ENCODE results near the gene DPH6.
"Not testable (repeated sequence)": the region's sequence is repeated elsewhere in the genome, so short reads cannot be mapped to it uniquely, and the experiment has no call there.

The DPH6 gene

DNA sequence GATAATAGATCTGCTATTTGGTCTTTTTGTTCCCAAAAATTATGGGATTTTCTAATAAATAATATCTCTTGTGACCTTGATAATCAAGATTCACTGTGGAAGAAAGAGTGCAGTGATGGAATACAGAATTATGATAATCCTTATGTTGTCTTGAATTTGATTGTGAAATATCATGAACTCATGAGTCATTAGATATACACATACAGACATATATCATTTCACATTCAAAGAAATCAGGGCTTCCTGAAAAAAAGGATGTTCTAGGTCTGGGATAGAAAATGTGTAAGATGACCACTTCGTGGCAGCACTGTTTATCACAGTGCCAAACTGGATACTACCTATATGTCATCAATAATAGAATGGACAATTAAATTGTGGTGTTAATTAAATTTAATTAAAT is 97.7 kb downstream of the DPH6 start:
- CTCF ChIA-PET: no interaction called here
- H3K36me3 Mint-ChIP-seq: no peaks in the 10 kb centered on the region
- H3K4me1 Mint-ChIP-seq: no peaks in the 10 kb centered on the region
- H3K27ac Mint-ChIP-seq: no peak overlapping the region
- no peaks in the 10 kb centered on the region for H3K27me3 Mint-ChIP-seq
- no peaks in the 10 kb centered on the region for H3K9me3 Mint-ChIP-seq
- DNase-seq: no peak
- no peak overlapping the region for H3K4me3 Mint-ChIP-seq

DNA sequence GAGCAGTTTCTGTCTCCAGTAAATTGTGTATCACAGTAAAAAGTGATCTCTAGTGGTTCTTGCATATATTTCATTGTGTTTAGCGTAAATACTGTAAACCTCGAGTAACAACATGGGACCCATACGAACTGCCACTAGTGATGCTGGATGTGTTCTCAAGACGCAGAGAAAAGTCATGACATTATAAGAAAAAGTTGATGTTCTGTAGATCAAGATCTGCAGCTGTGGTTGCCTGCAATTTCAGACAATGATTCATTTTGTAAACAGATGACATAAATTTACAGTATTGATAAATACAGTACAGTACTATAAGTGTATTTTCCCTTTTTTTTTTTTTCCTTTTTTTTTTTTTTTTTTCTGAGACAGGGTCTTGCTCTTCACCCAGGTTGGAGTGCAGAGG is 100.1 kb downstream of the DPH6 start:
- no peaks in the 10 kb centered on the region for H3K36me3 Mint-ChIP-seq
- H3K4me1 Mint-ChIP-seq: no peaks in the 10 kb centered on the region
- no peak overlapping the region for H3K27ac Mint-ChIP-seq
- H3K4me3 Mint-ChIP-seq: no peak overlapping the region
- H3K27me3 Mint-ChIP-seq: no peaks in the 10 kb centered on the region
- H3K9me3 Mint-ChIP-seq: no peaks in the 10 kb centered on the region
- DNase-seq: no peak
- CTCF ChIA-PET: interaction anchor here (0.8 to 4.8 kb wide), 5 partner anchors 16 to 369 kb away, joined by 3 to 66 read pairs (median 3); no protein-coding TSS in a partner anchor

DNA sequence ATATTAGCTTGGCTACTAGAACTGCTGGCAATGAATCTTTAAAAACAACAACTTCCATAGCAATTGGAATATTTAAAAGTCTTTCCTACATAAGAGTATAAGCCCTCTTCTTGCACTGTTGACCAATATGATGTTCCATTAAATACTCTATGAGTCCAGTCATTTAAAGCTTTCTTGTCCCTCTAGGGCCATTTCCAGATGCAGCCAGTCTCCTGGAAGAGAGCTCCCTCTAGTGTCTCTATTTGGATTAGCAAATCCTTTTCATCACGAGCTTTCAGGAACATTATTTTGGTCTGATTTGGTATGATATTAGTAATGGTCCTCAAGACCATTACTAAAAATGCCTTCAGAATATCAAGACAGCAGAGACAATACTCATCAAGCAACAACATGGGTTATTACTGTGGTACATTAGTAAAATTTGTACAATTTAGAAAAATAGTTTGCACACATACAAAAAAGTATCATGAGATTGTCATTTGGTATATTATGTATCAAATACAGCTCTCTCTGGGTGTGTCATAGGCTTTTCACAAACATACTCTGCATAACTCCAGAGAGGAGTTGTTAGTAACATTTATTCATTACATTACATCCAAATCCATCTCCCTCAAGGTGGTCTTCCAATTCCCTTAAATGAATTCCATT is 101.3 kb downstream of the DPH6 start:
- no peak overlapping the region for H3K27ac Mint-ChIP-seq
- no peaks in the 10 kb centered on the region for H3K4me1 Mint-ChIP-seq
- CTCF ChIA-PET: interaction anchor here (0.6 to 4.8 kb wide), 22 partner anchors 10 to 377 kb away, joined by 3 to 66 read pairs (median 3); no protein-coding TSS in a partner anchor
- DNase-seq: no peak
- H3K4me3 Mint-ChIP-seq: no peak overlapping the region
- H3K9me3 Mint-ChIP-seq: no peaks in the 10 kb centered on the region
- no peaks in the 10 kb centered on the region for H3K27me3 Mint-ChIP-seq
- H3K36me3 Mint-ChIP-seq: no peaks in the 10 kb centered on the region

DNA sequence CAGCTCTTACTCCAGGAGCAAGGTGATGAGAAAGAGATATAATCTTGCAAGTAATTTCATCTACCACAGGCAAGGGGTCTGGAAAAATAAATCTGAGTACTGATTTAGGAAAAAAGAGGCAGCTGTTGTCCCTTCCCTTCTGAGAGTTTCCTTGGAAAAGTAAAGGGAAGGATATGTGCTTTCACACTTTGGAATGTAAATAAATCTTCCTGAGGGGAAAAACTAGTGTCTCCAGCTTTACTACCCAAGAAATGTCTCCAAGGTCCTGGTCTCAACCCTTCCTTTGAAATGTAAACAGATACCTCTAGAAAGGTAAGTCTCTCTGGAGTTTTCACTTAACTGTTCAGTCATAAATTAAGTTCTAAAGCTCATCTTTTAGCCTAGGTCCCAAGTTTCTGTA is 102.6 kb downstream of the DPH6 start:
- Mint-ChIP-seq H3K36me3 (no peaks in the 10 kb centered on the region), H3K27ac (no peak overlapping the region), H3K27me3 (no peaks in the 10 kb centered on the region), H3K4me3 (no peak overlapping the region), H3K4me1 (no peaks in the 10 kb centered on the region), H3K9me3 (no peaks in the 10 kb centered on the region)
- no peak for DNase-seq
- CTCF ChIA-PET: interaction anchor here (0.6 to 4.8 kb wide), 5 partner anchors 15 to 1113 kb away, joined by 3 to 66 read pairs (median 12); no protein-coding TSS in a partner anchor

DNA sequence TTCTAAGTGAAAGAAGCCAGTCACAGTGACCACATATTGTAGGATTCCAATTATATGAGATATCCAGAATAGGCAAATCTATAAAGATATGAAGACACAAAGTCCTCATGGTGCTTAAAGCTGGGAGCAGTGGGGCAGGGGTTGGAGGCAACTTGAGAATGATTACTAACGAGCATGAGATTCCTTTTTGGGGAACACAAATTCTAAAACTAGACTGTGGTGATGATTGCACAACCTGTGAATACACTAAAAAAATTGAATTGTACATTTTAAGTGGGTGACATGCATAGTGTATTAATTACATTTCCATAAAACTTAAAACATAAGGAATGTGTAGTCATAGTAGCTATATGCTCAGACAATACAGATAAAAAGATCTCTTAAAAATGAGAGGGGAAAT is 103.2 kb downstream of the DPH6 start:
- DNase-seq: no peak
- H3K4me3 Mint-ChIP-seq: no peak overlapping the region
- no peak overlapping the region for H3K27ac Mint-ChIP-seq
- H3K27me3 Mint-ChIP-seq: no peaks in the 10 kb centered on the region
- no peaks in the 10 kb centered on the region for H3K36me3 Mint-ChIP-seq
- no peaks in the 10 kb centered on the region for H3K9me3 Mint-ChIP-seq
- CTCF ChIA-PET: interaction anchor here (0.7 to 4.8 kb wide), 4 partner anchors 15 to 366 kb away, joined by 3 to 66 read pairs (median 26); no protein-coding TSS in a partner anchor
- no peaks in the 10 kb centered on the region for H3K4me1 Mint-ChIP-seq

DNA sequence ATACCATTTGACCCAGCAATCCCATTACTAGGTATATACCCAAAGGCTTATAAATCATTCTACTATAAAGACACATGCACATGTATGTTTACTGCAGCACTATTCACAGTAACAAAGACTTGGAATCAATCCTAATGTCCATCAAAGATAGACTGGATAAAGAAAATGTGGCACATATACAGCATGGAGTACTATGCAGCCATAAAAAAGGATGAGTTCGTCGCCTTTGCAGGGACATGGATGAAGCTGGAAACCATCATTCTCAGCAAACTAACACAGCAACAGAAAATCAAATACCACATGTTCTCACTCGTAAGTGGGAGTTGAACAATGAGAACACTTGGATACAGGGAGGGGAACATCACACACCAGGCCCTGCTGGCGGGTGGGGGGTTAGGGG is 104.7 kb downstream of the DPH6 start:
- not testable (repeated sequence) for H3K27ac Mint-ChIP-seq, H3K4me3 Mint-ChIP-seq, H3K36me3 Mint-ChIP-seq, H3K4me1 Mint-ChIP-seq, H3K27me3 Mint-ChIP-seq, H3K9me3 Mint-ChIP-seq, DNase-seq
- CTCF ChIA-PET: interaction anchor here (1.1 kb wide), 1 partner anchor 152 kb away, joined by 5 read pairs; no protein-coding TSS in a partner anchor

DNA sequence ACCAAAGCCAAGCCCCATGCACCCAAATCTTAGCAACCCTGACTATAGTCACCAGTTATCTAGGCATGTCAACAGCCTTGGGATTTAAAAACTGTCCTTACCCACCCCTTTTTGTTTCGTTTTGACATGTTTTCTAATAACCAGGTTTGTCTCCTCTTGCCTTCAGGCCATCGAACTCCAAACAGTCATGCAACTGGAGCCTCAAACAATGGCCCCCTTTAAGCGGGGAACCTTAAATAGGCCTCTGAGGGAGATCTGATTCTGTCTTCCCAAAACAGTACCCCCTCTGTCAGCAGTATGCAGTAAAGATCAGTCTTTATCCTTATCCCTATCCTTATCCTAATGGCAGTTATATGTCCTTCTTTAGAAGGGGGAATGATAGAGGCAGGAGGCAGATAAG is 105.7 kb downstream of the DPH6 start:
- H3K27me3 Mint-ChIP-seq: no peaks in the 10 kb centered on the region
- CTCF ChIA-PET: no interaction called here
- no peaks in the 10 kb centered on the region for H3K36me3 Mint-ChIP-seq
- no peak overlapping the region for H3K27ac Mint-ChIP-seq
- no peaks in the 10 kb centered on the region for H3K9me3 Mint-ChIP-seq
- no peak overlapping the region for H3K4me3 Mint-ChIP-seq
- no peak for DNase-seq
- H3K4me1 Mint-ChIP-seq: no peaks in the 10 kb centered on the region

DNA sequence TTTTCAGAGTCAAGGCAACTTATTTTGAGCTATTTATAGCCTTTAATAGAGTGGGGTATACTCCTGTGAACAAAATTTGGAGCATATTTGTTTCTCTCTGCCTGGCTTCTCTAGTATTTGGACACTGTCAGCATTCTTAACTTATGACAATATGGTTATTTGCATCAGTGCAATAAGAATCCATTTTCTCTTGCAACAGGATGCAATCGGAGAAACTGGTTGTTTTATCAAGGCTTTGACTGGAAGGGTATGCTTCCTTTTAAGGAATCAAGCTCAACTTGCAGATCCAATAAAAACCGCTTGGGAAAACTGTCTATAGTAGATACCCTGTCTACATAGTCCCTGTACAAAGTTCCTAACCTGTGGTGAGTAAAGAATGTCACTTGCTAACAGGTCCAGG is 106.7 kb downstream of the DPH6 start:
- Mint-ChIP-seq H3K9me3 (no peaks in the 10 kb centered on the region), H3K27ac (no peak overlapping the region), H3K4me1 (no peaks in the 10 kb centered on the region), H3K4me3 (no peak overlapping the region), H3K36me3 (no peaks in the 10 kb centered on the region), H3K27me3 (no peaks in the 10 kb centered on the region)
- no peak for DNase-seq
- CTCF ChIA-PET: no interaction called here

DNA sequence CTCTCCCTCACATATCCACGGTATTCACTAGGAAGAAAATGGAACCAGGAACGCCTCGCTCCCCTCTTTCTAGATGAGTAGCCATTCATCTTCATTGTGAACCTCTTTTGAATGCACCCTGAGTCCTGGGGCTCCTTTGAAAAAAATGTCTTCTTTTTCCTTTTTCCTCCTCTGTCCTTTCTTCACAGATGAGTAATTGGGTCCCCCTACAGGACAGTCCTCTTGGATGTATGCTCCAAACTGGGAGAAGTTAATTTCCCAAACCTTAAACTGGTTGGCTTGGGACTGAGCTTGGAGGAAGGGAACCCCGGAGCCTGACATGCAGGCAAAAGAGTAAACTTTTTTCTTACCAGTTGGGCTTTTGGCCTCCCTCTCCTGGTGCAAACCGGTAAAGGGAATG is 108.8 kb downstream of the DPH6 start:
- Mint-ChIP-seq H3K27ac (no peak overlapping the region), H3K4me3 (no peak overlapping the region), H3K36me3 (no peaks in the 10 kb centered on the region), H3K4me1 (no peaks in the 10 kb centered on the region), H3K27me3 (no peaks in the 10 kb centered on the region), H3K9me3 (no peaks in the 10 kb centered on the region)
- DNase-seq: no peak
- CTCF ChIA-PET: no interaction called here

DNA sequence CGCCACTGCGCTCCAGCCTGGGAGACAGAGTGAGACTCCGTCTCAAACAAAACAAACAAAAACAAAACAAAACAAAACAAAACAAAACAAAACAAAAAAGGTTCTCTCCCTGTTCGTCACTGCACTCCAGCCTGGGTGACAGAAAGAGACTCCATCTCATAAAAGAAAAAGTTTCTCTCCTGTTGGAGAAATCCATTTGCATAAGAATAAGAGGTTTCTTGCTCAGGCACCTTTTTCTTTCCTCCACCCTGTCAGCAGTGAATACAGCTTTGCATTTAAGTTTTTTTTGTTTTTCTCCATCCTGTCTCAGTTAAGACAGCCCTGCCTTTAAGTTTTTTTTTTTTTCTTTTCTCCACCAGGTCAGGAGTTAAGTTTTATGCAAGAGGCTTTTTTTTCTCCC is 109.5 kb downstream of the DPH6 start:
- DNase-seq: no peak
- CTCF ChIA-PET: no interaction called here
- Mint-ChIP-seq H3K9me3 (no peaks in the 10 kb centered on the region), H3K4me3 (no peak overlapping the region), H3K27ac (no peak overlapping the region), H3K27me3 (no peaks in the 10 kb centered on the region), H3K4me1 (no peaks in the 10 kb centered on the region), H3K36me3 (no peaks in the 10 kb centered on the region)

DNA sequence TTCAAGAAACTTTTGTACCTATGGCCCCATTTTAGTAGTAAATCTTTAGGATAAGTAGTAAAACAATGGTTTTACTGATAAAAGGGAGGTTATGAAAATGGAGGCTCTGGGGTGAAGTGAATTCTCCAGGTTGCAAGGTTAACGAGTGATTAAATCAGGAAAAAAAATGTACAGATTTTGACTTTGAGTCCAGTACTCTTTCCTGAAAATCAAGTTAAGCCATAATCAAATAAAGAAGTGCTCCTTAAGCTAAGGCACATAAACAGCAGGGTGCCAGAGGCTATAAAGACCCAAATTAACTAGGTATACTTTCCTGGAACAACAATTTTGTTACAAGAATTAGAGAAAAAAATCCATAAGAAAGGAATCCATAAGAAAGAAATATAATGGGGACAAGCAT is 114.7 kb downstream of the DPH6 start:
- no peak for DNase-seq
- H3K4me3 Mint-ChIP-seq: no peak overlapping the region
- no peaks in the 10 kb centered on the region for H3K4me1 Mint-ChIP-seq
- H3K36me3 Mint-ChIP-seq: no peaks in the 10 kb centered on the region
- CTCF ChIA-PET: interaction anchor here (0.8 kb wide), 1 partner anchor 14 kb away, joined by 3 read pairs; no protein-coding TSS in a partner anchor
- H3K27me3 Mint-ChIP-seq: no peaks in the 10 kb centered on the region
- no peaks in the 10 kb centered on the region for H3K9me3 Mint-ChIP-seq
- no peak overlapping the region for H3K27ac Mint-ChIP-seq

DNA sequence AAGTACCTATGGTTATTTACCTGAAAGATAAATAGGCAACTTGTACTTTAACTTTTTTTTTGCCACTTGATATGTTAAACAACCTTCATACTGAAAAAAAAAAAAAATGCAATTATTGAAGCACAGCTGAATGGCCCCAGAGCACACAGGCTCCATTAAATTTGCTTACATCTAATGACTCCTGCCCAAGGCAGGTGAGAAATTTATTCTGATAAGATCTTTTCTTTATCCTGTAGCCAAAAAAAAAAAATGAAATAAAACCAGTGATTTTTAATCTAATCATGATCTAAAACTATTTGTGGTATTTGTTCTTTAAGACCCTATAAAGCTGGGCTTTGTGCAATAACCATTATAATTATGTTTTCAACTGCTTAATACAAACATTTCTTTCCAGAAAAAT is 115.7 kb downstream of the DPH6 start:
- Mint-ChIP-seq H3K27ac (no peak overlapping the region), H3K4me3 (no peak overlapping the region), H3K9me3 (no peaks in the 10 kb centered on the region), H3K36me3 (no peaks in the 10 kb centered on the region), H3K4me1 (no peaks in the 10 kb centered on the region), H3K27me3 (no peaks in the 10 kb centered on the region)
- CTCF ChIA-PET: no interaction called here
- no peak for DNase-seq

DNA sequence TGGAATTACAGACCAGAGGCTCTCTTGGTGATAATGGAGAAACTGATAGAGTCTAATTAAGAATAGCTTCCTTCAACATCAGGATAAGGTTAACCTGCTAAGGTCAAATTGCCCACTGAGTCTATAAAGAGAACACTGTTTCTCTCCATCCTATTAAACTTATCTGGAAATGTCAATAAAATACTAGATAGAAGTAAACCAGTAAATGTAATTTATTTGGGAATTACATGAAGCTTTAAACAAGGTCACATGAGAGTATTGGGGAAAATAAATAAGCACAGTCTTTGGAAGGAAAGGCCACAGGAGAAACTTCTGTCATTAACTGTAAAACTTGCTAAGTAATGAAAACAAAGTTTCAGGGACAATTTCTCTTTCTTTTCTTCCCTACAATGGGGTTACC is 118.5 kb downstream of the DPH6 start:
- Mint-ChIP-seq H3K36me3 (no peaks in the 10 kb centered on the region), H3K27ac (no peak overlapping the region), H3K4me3 (no peak overlapping the region), H3K4me1 (no peaks in the 10 kb centered on the region), H3K9me3 (no peaks in the 10 kb centered on the region), H3K27me3 (no peaks in the 10 kb centered on the region)
- no peak for DNase-seq
- CTCF ChIA-PET: interaction anchor here (2.4 kb wide), 1 partner anchor 16 kb away, joined by 12 read pairs; no protein-coding TSS in a partner anchor

DNA sequence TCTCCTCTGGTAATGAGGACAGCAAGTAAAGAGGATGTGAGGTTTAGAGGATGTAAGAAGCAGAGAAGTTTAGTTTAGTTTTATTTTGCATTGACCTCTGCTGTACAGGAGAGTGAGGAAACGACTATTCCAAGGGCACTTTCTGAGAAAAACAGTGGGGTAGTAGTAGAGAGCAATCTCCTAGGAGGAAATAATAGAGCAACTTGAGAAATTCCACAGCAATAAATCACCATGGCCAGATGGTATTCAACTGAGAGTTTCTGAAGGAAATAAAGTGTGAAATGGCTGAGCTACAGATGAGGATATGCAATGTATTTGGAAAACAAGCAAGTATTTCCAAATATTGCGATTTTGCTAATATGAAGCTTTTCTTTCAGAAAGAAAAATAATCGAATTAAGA is 118.9 kb downstream of the DPH6 start:
- DNase-seq: no peak
- no peak overlapping the region for H3K4me3 Mint-ChIP-seq
- H3K27me3 Mint-ChIP-seq: no peaks in the 10 kb centered on the region
- no peaks in the 10 kb centered on the region for H3K9me3 Mint-ChIP-seq
- H3K4me1 Mint-ChIP-seq: no peaks in the 10 kb centered on the region
- CTCF ChIA-PET: interaction anchor here (2.4 kb wide), 1 partner anchor 17 kb away, joined by 12 read pairs; no protein-coding TSS in a partner anchor
- H3K36me3 Mint-ChIP-seq: no peaks in the 10 kb centered on the region
- no peak overlapping the region for H3K27ac Mint-ChIP-seq

DNA sequence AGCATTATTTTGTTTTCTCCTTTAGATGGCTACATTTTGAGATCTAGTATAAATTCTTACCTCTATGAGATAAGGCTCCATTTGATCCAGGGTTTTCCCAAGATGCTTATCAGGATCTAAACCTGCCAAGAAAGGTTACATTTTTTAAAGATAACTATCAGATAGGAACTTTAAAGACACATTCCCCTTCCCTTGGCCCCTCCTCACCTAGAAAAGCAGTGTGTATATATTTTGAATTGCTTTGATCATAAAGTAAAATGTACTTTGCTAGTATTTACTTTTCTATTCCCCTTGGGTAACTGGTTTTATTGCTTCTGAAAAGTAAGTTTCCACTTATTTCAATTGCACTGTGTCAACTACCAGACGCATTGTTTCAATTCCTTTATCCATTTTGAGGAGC is 135.2 kb downstream of the DPH6 start:
- no peaks in the 10 kb centered on the region for H3K36me3 Mint-ChIP-seq
- no peaks in the 10 kb centered on the region for H3K4me1 Mint-ChIP-seq
- no peak for DNase-seq
- H3K27ac Mint-ChIP-seq: no peak overlapping the region
- H3K9me3 Mint-ChIP-seq: no peaks in the 10 kb centered on the region
- H3K4me3 Mint-ChIP-seq: no peak overlapping the region
- CTCF ChIA-PET: no interaction called here
- no peaks in the 10 kb centered on the region for H3K27me3 Mint-ChIP-seq

All from activated naive CD4-positive, alpha-beta T cell treated with anti-CD3 and anti-CD28 coated beads, Interleukin-2, amount 10 ng/mL, durations not matched to agents 7 days and 5 days (primary cell).